Endothelial cell of hepatic sinusoid (primary cell): Measurements from ENCODE around the gene UGT1A8.

Source experiments
- in situ Hi-C: cut with HindIII; loops from 2 replicates; pipeline ENCODE4 v1.10.0; 2017; ENCODE audit warnings: low sequenced_read_pairs

The UGT1A8 gene

DNA sequence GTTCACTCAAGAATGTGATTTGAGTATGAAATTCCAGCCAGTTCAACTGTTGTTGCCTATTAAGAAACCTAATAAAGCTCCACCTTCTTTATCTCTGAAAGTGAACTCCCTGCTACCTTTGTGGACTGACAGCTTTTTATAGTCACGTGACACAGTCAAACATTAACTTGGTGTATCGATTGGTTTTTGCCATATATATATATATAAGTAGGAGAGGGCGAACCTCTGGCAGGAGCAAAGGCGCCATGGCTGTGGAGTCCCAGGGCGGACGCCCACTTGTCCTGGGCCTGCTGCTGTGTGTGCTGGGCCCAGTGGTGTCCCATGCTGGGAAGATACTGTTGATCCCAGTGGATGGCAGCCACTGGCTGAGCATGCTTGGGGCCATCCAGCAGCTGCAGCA lies 142.6 kb downstream of the UGT1A8 start, which contains the start of gene UGT1A1:
UGT1A1 (plus strand) TSS at position 228 of the 400 bp plus-strand sequence; CDS start at position 246, 18 bp downstream.
- in situ Hi-C loops: no loop called here

DNA sequence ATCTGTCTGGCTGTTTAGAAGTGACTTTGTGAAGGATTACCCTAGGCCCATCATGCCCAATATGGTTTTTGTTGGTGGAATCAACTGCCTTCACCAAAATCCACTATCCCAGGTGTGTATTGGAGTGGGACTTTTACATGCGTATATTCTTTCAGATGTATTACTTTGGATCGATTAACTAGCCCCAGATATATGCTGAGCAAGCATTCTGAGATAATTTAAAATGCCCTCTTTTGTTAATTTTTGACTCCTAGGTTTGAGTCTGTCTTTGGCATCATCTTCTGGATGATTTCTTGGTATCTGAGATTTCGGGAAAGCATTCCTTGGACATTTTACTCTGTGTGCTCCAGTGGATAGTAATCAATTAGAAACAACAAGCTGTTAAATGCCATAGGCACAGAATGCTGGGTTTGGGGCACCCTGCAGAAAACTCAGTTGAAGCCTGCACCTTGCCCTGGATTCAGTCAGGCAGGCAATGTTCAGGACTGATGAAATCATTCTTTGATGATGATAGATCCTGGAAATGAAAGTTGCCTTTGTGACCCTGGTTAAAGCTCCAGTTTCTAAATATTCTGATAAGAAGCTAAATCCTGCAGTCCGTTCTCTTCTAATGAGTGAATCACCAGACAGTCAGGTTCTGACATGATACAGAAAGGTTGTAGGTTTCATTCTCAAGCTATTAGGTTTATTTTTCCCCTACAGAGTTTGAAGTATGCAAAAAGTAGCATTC lies 143.8 kb downstream of the UGT1A8 start:
- in situ Hi-C loops: no loop called here

- in situ Hi-C loops: no loop called here
These were observed 146.8 kb downstream of the UGT1A8 start for GRCh38 chr2:233764264-233764663.

- in situ Hi-C loops: no loop called here
These were observed 147.3 kb downstream of the UGT1A8 start for GRCh38 chr2:233764761-233765160.

- in situ Hi-C loops: no loop called here
These were observed 149.0 kb downstream of the UGT1A8 start for GRCh38 chr2:233766416-233766815.

GRCh38 chr2:233768076-233768475 lies 150.6 kb downstream of the UGT1A8 start:
- in situ Hi-C loops: no loop called here

- in situ Hi-C loops: no loop called here
These were observed 151.8 kb downstream of the UGT1A8 start for GRCh38 chr2:233769260-233769659.

DNA sequence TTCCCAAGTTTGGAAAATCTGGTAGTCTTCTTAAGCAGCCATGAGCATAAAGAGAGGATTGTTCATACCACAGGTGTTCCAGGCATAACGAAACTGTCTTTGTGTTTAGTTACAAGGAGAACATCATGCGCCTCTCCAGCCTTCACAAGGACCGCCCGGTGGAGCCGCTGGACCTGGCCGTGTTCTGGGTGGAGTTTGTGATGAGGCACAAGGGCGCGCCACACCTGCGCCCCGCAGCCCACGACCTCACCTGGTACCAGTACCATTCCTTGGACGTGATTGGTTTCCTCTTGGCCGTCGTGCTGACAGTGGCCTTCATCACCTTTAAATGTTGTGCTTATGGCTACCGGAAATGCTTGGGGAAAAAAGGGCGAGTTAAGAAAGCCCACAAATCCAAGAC lies 154.7 kb downstream of the UGT1A8 start:
- in situ Hi-C loops: loop anchor here (5.0 kb wide), 1 partner anchor 70 kb away; no protein-coding TSS in a partner anchor

DNA sequence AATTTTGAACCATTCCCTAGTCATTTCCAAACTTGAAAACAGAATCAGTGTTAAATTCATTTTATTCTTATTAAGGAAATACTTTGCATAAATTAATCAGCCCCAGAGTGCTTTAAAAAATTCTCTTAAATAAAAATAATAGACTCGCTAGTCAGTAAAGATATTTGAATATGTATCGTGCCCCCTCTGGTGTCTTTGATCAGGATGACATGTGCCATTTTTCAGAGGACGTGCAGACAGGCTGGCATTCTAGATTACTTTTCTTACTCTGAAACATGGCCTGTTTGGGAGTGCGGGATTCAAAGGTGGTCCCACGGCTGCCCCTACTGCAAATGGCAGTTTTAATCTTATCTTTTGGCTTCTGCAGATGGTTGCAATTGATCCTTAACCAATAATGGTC lies 155.2 kb downstream of the UGT1A8 start:
- in situ Hi-C loops: loop anchor here (5.0 kb wide), 1 partner anchor 70 kb away; no protein-coding TSS in a partner anchor

- in situ Hi-C loops: loop anchor here (5.0 kb wide), 1 partner anchor 68 kb away; no protein-coding TSS in a partner anchor
These were observed 156.4 kb downstream of the UGT1A8 start for GRCh38 chr2:233773854-233774253.

- in situ Hi-C loops: no loop called here
These were observed 158.0 kb downstream of the UGT1A8 start for GRCh38 chr2:233775414-233775813.

DNA sequence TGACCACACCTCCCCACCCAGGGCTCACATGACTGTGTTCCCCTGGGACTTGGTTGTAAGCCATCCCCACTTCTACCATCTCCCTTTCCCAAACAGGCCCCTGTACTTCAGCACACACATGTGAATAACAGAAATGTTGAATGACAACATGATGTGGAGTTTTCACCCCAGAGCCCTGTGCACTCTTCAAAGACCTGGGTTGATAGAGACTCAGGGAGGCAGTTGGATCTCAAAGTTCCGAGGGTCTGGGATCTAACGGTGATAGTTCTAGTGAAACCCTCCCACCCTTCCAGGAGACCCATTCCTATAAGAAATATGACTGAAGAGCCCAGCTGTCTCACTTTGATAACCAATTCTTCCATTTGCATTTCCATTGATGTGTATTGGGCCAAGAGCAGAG lies 160.6 kb downstream of the UGT1A8 start, which contains the start of gene MROH2A:
MROH2A (plus strand) TSS at position 301 of the 400 bp plus-strand sequence. CDS start 1,029 bp downstream, outside the sequence.
- in situ Hi-C loops: no loop called here

DNA sequence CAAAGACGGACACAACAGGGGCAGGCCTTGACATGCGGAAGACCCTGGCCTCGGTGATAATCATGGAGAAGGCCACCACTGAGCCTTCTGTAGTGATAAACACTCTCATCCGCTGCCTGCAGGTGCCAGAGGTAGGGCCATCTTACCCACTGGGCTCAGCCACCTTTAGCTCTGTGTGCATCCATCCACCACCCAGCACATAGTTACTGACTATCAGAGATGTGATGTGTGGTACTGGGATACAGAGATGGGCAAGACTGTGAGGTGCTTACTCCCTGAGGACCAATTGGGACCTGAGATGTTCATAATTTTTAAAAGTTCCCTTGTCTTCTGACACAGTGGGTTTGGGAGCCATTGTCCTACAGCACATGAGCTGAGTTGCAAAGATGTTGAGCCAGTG lies 162.3 kb downstream of the UGT1A8 start:
- in situ Hi-C loops: no loop called here

GRCh38 chr2:233780771-233781170 lies 163.3 kb downstream of the UGT1A8 start:
- in situ Hi-C loops: no loop called here

DNA sequence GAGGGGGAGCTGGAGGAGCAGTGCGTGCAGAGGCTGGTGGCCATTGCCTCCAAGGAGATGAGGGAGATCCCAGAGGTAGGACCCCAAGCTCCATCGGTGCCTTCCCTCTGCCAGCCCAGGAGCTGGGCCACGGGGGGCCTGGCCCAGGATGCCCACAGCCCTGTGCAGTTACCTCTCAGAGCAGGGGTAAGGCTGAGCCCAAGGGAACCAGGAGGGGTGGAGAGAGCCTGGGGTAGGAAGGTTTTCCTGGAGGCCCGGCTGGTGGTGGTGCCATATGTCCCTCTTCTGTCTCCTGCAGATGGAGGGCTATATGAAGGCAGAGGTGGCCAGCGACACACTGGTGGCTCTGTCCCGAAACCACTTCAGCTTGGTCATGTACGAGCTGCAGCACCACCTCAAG lies 172.1 kb downstream of the UGT1A8 start:
- in situ Hi-C loops: no loop called here

DNA sequence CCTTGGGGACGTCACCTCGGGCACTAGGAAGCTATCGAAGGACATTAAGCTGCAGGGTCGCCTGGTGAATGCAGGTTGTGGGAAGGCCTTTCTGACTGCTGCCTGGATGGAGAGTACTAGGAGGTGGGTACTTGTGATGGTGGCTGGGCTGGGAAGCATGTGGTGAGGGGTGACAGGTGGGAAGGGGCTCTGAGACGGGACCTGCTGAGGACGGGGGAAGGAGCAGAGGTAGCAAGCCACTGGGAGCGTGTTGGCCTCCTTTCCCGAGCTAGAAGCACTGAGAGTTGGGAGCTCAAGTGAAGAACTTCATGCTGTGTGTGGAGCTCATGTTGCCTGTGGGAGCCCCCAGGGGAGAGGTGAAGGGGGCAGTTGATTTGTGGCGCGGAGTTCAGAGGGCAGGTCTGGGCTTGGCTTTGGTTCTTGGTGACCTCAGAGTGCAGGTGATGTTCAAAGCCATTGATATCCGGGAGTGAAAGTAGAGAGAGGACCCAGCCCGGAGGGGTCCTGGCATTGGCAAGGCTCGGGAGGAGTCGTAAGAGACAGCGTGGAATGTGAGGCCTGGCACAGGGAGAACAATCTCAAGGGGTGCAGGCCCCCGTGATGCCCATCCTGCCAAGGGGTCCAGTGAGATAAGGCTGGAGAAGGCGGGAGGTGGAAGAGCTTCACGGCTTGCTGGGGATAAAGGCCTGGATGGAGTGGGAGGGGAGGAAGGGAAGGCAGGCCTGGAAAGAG lies 173.9 kb downstream of the UGT1A8 start:
- in situ Hi-C loops: no loop called here

DNA sequence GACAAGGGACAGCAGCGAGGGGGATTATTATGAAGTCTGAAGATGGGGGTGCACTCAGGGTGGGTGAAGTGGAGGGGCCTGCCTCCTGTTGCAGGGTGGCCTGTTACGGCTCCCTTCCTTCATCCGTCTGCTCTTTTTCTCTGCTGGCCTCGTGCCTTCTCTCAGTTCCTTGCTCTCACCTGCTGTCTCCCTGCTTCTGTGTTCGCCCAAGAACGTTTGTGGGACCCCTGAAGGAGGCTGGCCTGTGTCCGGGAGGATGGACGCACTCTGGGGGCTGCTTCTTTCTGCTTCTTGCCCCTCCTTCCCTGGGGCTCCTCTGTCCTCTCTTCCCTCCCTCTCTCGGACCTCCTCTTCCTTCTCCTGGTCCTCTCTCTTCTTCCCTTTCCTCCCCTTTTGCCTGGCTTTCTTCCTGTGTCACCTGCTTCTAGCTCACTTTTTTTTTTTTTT lies 174.5 kb downstream of the UGT1A8 start:
- in situ Hi-C loops: no loop called here

DNA sequence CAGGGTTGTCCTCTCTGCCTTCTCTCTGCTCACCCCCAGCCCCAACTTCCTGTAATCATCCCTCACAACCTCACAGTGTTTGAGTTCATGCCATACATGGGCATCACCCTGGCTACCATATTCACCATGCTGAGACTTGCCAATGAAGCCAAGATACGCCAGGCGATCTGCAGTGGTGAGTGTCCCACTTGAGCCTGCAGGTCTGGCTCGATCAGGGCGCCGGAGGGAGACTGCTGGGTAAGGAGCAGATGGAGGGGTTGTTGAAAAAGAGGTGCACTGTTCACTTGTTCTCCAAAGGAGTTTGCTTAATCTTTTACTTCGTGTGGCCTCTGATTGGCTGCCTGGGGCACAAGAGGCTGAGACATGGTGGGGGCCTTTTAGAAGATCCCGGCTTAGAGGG lies 175.3 kb downstream of the UGT1A8 start:
- in situ Hi-C loops: no loop called here

- in situ Hi-C loops: no loop called here
These were observed 176.2 kb downstream of the UGT1A8 start for GRCh38 chr2:233793465-233794127.

GRCh38 chr2:233794128-233794658 lies 176.8 kb downstream of the UGT1A8 start:
- in situ Hi-C loops: no loop called here

DNA sequence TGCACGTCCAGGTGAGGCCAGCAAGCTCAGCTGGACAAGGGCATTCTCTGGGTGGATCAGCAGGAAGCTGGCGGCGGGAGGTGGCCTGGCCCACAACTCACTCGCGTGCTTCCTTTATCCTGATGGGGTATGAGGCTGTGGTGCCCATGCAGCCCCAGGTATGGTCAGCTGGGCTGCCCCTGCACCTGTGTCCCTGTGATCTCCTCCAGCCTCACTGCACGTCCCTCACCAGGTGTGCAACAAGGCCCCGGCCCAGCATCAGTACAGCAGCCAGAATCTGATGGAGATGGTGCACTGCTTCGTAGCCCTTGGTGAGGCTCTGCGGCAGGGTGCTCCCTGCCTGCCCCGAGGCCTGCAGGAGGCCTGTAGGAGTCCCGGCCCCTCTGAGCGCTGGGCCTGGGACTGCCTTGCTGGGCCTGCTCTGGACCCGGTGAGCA lies 178.3 kb downstream of the UGT1A8 start:
- in situ Hi-C loops: no loop called here
